ENCODE results near the gene ZCWPW1.
"Not testable (repeated sequence)": the region's sequence is repeated elsewhere in the genome, so short reads cannot be mapped to it uniquely, and the experiment has no call there.

Gene ZCWPW1

GRCh38 chr7:100356416-100357068, 72.0 kb downstream of the ZCWPW1 start:
- no peak for DNase-seq (ENCODE audit: low read depth in 1 of 2, low spot score in 1 of 2)

- no peak for DNase-seq (ENCODE audit: low read depth in 1 of 2, low spot score in 1 of 2)
These were observed 74.7 kb downstream of the ZCWPW1 start for GRCh38 chr7:100353685-100354330.

- no peak for DNase-seq (ENCODE audit: low read depth in 1 of 2, low spot score in 1 of 2)
These were observed 75.4 kb downstream of the ZCWPW1 start for GRCh38 chr7:100352984-100353684.

GRCh38 chr7:100352230-100352781, 76.2 kb downstream of the ZCWPW1 start:
- DNase-seq (ENCODE audit: low read depth in 1 of 2, low spot score in 1 of 2): not testable (repeated sequence)

GRCh38 chr7:100351657-100352058, 76.8 kb downstream of the ZCWPW1 start:
- DNase-seq (ENCODE audit: low read depth in 1 of 2, low spot score in 1 of 2): no peak

Measured in stimulated activated CD4-positive, alpha-beta T cell treated with anti-CD3 and anti-CD28 coated beads, Interleukin-15, amount 100 ng/mL, for 1 hour (primary cell).